Measurements from ENCODE around the gene TOR2A. TPM values are rescaled to one million over a fixed set of nuclear protein-coding genes. Genes with fewer than 3 reads are reported as not detected.

TOR2A gene
- total RNA-seq, 3 donors from 2014 or later (not counting 1 experiment from before 2014, with no cell fraction given) = 20.9 to 27.8 (median 23.7) TPM

DNA sequence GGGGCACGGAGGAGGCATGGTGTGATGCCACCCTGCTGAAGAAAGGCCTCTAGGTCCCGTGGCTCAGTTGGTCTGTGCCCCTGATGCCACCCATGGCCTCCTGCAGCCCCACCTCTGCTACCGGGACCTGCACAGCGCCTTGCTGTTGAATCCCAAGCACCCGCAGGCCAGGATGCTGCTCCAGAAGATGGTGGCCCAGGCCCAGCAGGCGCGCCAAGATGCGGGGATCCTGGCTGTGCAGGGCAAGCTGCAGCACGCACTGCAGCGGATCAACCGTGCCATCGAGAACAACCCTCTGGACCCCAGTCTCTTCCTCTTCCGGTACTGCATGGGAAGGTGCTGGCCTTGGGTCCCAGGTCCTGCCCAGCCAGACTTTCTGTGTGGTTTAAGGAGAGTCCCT is 12.1 kb downstream of the TOR2A start:
- no peak overlapping the region for H3K4me3 Mint-ChIP-seq
- 95% methylated on average over 13 of the region's 13 CpGs for WGBS (ENCODE audit: insufficient coverage)
- Histone ChIP-seq H3K4me3 (ENCODE audit: low read length) (no peak overlapping the region), H3K27me3 (ENCODE audit: control insufficient read depth, insufficient read depth, low read length) (no peaks in the 10 kb centered on the region), H3K27ac (ENCODE audit: low read length) (no peak overlapping the region), H3K36me3 (ENCODE audit: control insufficient read depth, insufficient read depth, low read length) (no peaks in the 10 kb centered on the region), H3K9me3 (ENCODE audit: control insufficient read depth, insufficient read depth, low read length) (no peaks in the 10 kb centered on the region), H3K4me1 (ENCODE audit: control insufficient read depth, insufficient read depth, low read length) (peaks cover 40% of the 10 kb centered on the region)
- TF ChIP-seq, protein P1, sequence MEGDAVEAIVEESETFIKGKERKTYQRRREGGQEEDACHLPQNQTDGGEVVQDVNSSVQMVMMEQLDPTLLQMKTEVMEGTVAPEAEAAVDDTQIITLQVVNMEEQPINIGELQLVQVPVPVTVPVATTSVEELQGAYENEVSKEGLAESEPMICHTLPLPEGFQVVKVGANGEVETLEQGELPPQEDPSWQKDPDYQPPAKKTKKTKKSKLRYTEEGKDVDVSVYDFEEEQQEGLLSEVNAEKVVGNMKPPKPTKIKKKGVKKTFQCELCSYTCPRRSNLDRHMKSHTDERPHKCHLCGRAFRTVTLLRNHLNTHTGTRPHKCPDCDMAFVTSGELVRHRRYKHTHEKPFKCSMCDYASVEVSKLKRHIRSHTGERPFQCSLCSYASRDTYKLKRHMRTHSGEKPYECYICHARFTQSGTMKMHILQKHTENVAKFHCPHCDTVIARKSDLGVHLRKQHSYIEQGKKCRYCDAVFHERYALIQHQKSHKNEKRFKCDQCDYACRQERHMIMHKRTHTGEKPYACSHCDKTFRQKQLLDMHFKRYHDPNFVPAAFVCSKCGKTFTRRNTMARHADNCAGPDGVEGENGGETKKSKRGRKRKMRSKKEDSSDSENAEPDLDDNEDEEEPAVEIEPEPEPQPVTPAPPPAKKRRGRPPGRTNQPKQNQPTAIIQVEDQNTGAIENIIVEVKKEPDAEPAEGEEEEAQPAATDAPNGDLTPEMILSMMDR (IDR thresholded peaks at IDR 0.05) = no peak
- DNase-seq (no peak), ATAC-seq (no peak)
- H3K27ac Mint-ChIP-seq = no peak overlapping the region
- no peaks in the 10 kb centered on the region for H3K9me3 Mint-ChIP-seq
- H3K36me3 Mint-ChIP-seq = no peaks in the 10 kb centered on the region
- peaks cover 15 to 19% of the 10 kb centered on the region in 2 donors for H3K4me1 Mint-ChIP-seq
- H3K27me3 Mint-ChIP-seq (ENCODE audit: low read depth in 2 of 2) = no peaks in the 10 kb centered on the region
- intact Hi-C loops (cut with micrococcal nuclease) = no loop called here

DNA sequence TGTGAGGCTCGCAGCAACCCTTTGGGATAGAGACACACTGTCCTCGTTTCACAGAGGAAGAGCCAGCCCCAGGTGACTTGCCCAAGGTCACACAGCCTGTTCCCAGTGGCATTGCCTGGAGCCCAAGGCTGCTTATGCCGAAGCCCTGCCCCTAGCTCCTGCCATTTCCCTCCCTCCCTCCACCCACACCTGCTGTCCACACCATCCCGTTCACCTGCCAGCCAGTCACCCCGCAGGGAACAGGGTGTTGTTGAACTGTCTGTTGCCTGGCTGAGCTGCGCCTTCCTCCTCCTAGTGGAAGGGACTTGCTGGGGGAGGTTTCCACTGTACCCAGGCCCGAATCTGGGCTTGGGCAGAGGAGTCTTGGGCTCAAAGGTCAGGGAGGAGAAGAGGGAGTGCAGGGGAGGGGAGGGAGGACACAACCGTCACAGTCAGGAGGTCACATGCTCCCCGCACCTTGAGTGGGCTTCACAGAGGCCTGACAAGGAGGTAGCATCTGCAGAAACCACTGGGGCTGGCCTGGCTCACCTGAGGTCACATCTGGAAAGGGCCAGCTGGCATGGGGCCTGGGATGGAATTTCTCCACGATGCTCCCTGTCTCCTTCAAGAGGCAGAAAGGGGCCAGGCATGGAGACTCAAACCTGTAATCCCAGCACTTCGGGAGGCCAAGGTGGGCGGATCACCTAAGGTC is 12.9 kb downstream of the TOR2A start:
- Histone ChIP-seq H3K27me3 (ENCODE audit: control insufficient read depth, insufficient read depth, low read length) (no peaks in the 10 kb centered on the region), H3K4me1 (ENCODE audit: control insufficient read depth, insufficient read depth, low read length) (peaks cover 45% of the 10 kb centered on the region), H3K4me3 (ENCODE audit: low read length) (no peak overlapping the region), H3K9me3 (ENCODE audit: control insufficient read depth, insufficient read depth, low read length) (no peaks in the 10 kb centered on the region), H3K27ac (ENCODE audit: low read length) (peak overlapping the region; percentile 26), H3K36me3 (ENCODE audit: control insufficient read depth, insufficient read depth, low read length) (no peaks in the 10 kb centered on the region)
- Mint-ChIP-seq H3K27me3 (ENCODE audit: low read depth in 2 of 2) (no peaks in the 10 kb centered on the region), H3K4me1 (peaks cover 15 to 19% of the 10 kb centered on the region in 2 donors), H3K27ac (peak overlapping the region in 1 of 2 donors; percentile 59), H3K36me3 (no peaks in the 10 kb centered on the region), H3K4me3 (no peak overlapping the region), H3K9me3 (no peaks in the 10 kb centered on the region)
- ATAC-seq = no peak
- TF ChIP-seq, protein P1 (IDR thresholded peaks at IDR 0.05) = no peak
- intact Hi-C loops (cut with micrococcal nuclease) = no loop called here
- whole genome bisulfite sequencing (ENCODE audit: insufficient coverage) = 85% methylated on average over 12 of the region's 12 CpGs
- DNase-seq = no peak

GRCh38 chr9:127721391-127721821 is 13.7 kb downstream of the TOR2A start:
- DNase-seq = peak in 1 of 2 donors; percentile 43
- peak overlapping the region; percentile 81 for H3K4me3 Mint-ChIP-seq
- peak overlapping the region; percentile 60 for H3K27ac ChIP-seq (ENCODE audit: low read length)

More at GRCh38 chr9:127721391-127721821, 13.7 kb downstream of the TOR2A start:
- intact Hi-C loops (cut with micrococcal nuclease) = no loop called here
- H3K36me3 ChIP-seq (ENCODE audit: control insufficient read depth, insufficient read depth, low read length) = no peaks in the 10 kb centered on the region
- Mint-ChIP-seq H3K27me3 (ENCODE audit: low read depth in 2 of 2) (no peaks in the 10 kb centered on the region), H3K36me3 (no peaks in the 10 kb centered on the region), H3K9me3 (no peaks in the 10 kb centered on the region), H3K4me1 (peaks cover 15 to 19% of the 10 kb centered on the region in 2 donors), H3K27ac (peak overlapping the region; percentile 59 to 81)
- no peaks in the 10 kb centered on the region for H3K27me3 ChIP-seq (ENCODE audit: control insufficient read depth, insufficient read depth, low read length)
- no peak overlapping the region for H3K4me3 ChIP-seq (ENCODE audit: low read length)
- 75% methylated on average over 11 of the region's 11 CpGs for WGBS (ENCODE audit: insufficient coverage)
- H3K9me3 ChIP-seq (ENCODE audit: control insufficient read depth, insufficient read depth, low read length) = no peaks in the 10 kb centered on the region
- H3K4me1 ChIP-seq (ENCODE audit: control insufficient read depth, insufficient read depth, low read length) = peaks cover 52% of the 10 kb centered on the region
- TF ChIP-seq, protein P1 (IDR thresholded peaks at IDR 0.05) = no peak
- ATAC-seq = peak; percentile 40 to 71 (median 61)
